HG03521 (cell line): ENCODE data around the gene CHMP1A.
"Not testable (repeated sequence)": the region's sequence is repeated elsewhere in the genome, so short reads cannot be mapped to it uniquely, and the experiment has no call there.

Experiments used
- ATAC-seq: cut with Tn5 transposase; IDR thresholded peaks from one replicate; pipeline ENCODE4 v1.9.1; 2021; ENCODE audit warnings: mild to moderate bottlenecking, moderate library complexity; ENCODE audit not compliant: unreplicated experiment

Gene CHMP1A

GRCh38 chr16:89657442-89658220, at the start of gene CHMP1A, which contains the start of gene SPATA33:
Gene CHMP1A, minus strand, starts transcription at chr16:89657708. Its CDS starts 120 bp downstream, at chr16:89657588.
Gene SPATA33, plus strand, starts transcription at chr16:89657836. Its CDS starts 76 bp downstream, at chr16:89657912.
- ATAC-seq, result peak; percentile 88

- ATAC-seq, result no peak
Observed at GRCh38 chr16:89706518-89707260, 49.2 kb upstream of the CHMP1A start.

- ATAC-seq, result no peak
Observed at GRCh38 chr16:89705006-89705405, 47.5 kb upstream of the CHMP1A start.

- no peak for ATAC-seq
Observed at GRCh38 chr16:89704281-89704680, 46.8 kb upstream of the CHMP1A start.

- ATAC-seq, result peak; percentile 63
Observed at GRCh38 chr16:89701425-89702406, 44.2 kb upstream of the CHMP1A start, which contains the start of gene SPATA2L. Gene SPATA2L, minus strand, starts transcription at chr16:89701705. Its CDS starts 473 bp downstream, at chr16:89701232.

GRCh38 chr16:89700649-89701424, 43.3 kb upstream of the CHMP1A start:
- ATAC-seq, result no peak

- peak; percentile 35 for ATAC-seq
Observed at GRCh38 chr16:89700100-89700648, 42.7 kb upstream of the CHMP1A start.

GRCh38 chr16:89699629-89700099, 42.2 kb upstream of the CHMP1A start:
- not testable (repeated sequence) for ATAC-seq

- ATAC-seq, result not testable (repeated sequence)
Observed at GRCh38 chr16:89698717-89699116, 41.2 kb upstream of the CHMP1A start.

- ATAC-seq, result no peak
Observed at GRCh38 chr16:89697616-89698331, 40.3 kb upstream of the CHMP1A start.

GRCh38 chr16:89697161-89697615, 39.7 kb upstream of the CHMP1A start:
- ATAC-seq, result no peak

- ATAC-seq, result no peak
Observed at GRCh38 chr16:89696670-89697128, 39.2 kb upstream of the CHMP1A start.

GRCh38 chr16:89695875-89696669, 38.6 kb upstream of the CHMP1A start:
- no peak for ATAC-seq

- ATAC-seq, result no peak
Observed at GRCh38 chr16:89695086-89695874, 37.8 kb upstream of the CHMP1A start.

- ATAC-seq, result not testable (repeated sequence)
Observed at GRCh38 chr16:89694784-89695085, 37.2 kb upstream of the CHMP1A start.

GRCh38 chr16:89693931-89694783, 36.6 kb upstream of the CHMP1A start:
- ATAC-seq, result no peak
